Stimulated activated CD4-positive, alpha-beta T cell treated with anti-CD3 and anti-CD28 coated beads, Interleukin-1b, Interleukin-23, amount 100 ng/mL, for 1 hour (primary cell): ENCODE results near the gene ZNF580.

Experiments used
- DNase-seq, 2 donors: peaks; one replicate each; pipeline ENCODE4 v3.0.0-alpha.2; 2020; ENCODE audit warnings: low read depth in 2 of 2

The ZNF580 gene

DNA sequence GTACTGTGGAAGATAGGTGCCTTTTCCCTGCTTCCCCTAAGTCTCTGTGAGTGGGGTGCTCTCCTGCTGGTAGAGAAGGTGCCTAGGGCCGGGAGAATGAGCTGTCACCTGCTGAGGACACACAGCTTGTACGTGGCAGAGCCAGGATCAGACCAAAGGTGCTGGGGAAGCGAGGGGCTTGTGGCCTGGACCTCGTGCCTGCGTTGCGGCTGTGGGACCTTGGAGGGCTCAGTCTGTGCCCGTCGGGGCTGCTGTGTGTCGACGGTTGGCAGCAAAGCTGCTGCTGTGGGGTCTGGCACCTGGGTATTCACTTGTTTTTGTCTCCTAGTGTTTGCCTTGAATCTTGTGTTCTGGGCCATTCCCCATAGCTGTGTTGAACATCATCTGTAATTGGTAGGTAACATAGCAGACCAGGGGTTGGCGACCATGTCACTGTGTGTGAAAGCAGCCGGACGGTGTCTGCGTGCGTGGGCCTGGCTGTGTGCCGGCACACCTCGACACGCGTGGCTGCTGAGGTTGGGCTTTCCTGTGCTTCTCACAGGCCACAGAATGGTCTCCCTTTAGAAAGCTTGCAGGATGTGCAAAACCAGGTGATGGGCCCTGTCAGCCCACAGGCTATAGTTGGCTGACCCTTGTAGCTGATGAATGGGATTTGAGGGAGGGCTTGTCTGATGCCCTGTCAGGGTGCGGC lies 23.2 kb downstream of the ZNF580 start:
- DNase-seq, result no peak

DNA sequence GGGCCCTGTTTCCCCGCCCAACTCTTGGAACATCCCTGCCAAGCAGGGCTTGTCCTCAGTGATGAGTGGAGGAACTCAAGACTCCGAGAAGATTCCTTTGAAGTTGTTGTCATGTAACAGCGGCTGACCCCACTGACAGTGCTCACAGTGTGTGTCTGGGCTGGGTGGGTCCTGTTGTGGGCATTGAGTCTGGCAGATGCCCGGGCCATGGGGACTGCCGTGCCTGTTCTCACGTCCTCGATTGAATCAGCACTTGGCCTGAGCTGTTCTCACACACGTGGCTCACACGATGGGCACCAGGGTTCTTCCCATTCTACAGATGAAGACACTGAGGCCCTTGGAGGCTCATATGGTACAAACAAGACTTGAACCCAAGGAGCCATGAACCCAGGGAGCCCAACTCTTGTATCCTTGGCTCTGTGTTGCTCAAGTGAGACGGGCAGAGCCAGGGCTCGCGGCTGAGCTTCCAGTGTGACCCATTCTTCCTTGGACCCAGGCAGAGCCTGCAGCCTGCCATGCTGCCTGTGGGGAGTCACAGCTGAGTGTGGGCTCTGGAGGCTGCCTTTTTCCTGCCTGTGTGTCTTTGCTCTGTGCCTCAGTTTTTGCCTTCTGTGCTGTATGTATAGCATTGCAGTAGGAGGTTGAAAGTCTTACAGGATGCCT lies 25.7 kb downstream of the ZNF580 start:
- DNase-seq, result no peak

DNA sequence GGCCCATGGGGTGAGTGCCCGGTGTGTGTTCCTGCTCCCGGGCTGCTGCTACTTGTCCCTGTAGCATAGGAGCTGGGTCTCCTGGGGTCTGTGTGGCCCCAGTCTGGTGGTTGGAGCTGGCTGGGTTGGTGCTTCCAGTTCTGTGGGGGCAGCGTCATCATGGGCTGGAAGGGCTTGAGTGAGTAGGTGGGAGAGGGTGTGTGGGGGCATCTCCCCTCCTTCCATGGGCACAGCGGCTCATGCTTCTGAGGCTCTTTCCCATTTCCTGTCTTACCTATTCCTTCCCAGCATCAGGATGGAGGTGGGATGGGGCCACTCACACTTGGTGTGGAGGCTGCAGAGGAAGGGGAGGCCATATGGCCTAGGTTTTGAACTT lies 26.2 kb downstream of the ZNF580 start:
- DNase-seq, result no peak

DNA sequence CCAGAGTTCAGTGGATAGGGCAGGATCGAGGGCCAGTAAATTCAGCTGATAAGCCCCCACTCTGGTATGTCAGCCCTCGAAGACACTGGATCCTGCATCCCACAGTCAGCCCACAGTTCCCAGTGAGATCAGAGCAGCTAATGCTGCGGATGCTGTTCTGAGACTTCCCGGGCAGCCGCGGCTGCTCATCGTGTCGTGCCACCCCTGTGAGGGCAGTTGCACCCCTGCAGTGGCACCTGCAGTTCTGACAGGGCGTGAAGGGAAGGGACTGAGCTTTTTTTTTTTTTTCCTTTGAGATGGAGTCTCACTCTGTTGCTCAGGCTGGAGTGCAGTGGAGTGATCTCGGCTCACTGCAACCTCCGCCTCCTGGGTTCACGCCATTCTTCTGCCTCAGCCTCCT lies 26.7 kb downstream of the ZNF580 start:
- no peak for DNase-seq

DNA sequence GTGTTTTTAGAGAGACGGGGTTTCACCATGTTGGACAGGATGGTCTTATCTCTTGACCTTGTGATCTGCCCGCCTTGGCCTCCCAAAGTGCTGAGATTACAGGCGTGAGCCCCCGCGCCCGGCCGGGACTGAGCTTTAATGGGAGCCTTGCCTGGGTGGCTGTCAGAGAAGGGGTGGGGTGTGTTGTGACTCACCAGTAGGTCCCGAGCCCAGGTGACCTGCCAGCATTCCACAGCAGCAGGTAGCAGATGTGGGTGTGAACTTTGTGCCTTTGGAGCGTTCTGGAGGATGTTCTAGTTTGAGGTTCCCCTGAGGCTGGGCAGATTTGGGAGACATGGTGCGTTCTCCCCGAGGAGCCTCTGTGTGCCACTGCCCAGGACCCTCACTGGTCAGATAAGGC lies 27.2 kb downstream of the ZNF580 start:
- DNase-seq, result no peak

DNA sequence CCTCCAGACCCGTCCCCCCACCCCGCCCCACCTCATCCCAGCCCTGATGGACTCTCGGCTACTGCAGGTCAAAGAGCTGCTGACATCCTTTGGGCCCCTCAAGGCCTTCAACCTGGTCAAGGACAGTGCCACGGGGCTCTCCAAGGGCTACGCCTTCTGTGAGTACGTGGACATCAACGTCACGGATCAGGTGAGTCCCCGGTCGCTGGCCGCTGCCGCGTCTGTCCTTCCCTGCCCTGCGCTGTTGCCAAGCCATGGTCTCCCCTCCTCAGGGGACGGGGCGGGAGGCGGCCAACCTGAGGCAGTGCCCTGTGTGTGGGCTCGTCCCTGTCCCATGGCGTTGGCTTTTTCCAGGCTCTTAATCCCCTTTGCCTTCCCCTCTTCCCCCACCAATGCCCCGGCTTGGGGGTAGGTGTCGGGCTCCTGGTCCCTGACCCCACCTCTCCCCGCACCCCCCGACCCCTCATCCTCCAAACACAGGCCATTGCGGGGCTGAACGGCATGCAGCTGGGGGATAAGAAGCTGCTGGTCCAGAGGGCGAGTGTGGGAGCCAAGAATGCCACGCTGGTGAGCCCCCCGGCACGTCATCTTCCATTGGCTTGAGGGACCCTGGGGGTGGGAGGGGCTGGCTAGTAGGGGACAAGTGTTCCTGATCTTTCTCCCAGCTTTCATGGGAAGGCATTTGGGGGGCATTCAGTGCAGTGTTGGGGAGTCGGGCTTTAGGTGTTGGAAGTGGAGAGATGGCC lies 28.0 kb downstream of the ZNF580 start:
- DNase-seq, result no peak

DNA sequence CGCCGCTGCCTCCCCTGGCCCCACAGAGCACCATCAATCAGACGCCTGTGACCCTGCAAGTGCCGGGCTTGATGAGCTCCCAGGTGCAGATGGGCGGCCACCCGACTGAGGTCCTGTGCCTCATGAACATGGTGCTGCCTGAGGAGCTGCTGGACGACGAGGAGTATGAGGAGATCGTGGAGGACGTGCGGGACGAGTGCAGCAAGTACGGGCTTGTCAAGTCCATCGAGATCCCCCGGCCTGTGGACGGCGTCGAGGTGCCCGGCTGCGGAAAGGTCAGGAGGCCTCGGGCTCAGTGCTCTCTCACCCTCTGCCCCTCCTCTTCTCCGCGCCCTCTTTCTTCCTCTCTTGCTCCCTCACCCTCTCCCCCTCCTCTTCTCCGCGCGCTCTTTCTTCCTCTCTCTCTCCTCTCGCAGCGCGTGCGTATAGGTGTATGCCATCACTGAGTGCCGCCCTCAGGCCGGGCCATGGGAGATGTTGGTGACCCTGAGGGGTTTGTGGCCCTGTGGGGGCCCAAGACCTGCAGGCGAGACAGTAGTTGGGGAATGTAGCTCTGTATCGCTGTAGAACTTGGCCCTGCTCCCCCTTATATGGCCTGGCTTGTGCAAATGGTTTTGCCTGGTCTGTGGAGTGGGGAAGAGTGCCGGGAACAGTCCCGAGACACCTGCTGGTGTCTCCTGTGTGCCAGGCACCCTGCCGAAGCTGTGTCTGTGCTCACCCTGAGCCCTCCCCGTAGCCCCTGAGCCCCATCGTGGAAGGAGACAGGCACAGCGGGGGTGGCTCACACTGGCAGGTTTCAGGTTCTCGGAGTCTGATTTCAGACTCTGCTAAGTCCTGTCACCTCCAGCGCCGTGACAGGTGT lies 28.8 kb downstream of the ZNF580 start:
- DNase-seq, result no peak

DNA sequence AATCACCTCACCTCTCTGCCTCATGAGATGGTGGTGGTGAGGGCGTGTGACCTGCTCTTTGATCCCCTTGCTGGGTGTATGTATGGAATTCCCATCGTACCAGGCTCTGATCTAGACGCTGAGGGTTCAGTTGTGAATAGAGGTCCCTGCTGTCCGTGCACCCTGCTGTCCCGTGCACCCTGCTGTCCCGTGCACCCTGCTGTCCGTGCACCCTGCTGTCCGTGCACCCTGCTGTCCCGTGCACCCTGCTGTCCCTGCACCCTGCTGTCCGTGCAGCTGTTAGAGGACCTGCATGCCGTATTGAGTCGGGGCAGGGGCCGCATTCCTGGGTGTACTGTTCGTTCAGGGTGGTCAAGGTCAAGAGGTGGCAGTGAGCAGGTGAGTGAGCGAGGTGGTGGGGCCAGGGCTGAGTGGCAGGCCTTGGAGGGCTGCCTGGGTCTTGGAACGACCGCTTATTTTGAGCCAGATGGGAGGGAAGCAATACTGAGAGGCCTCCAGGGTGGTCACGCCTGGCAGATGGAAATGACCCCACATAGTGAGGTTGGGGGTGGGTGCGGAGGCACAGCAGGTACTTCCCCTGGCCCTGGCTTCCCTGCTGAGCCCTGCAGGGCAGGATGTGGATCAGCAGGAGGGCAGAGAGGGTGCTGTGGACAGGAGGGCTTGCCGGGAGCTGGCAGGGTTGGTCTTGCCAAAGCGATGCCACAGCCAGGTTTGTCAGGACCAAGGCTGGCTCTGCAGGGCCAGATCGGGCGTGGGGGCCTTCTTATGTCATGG lies 29.7 kb downstream of the ZNF580 start:
- DNase-seq, result no peak

DNA sequence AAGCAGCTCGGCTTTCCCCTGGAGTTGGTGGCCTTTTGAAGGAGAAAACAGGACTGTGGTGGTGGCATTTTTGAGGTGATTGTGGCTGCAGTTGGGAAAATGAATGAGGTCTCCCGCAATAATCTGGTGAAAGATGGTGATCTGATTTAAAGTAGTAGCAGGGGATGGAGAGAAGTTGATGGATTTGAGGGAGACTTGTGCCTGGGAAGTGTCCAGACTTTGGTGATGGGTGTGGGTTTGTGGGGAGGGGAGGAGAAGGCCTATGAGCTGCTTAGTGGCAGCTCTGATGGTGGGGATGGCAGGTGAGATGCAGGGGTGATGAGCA lies 30.2 kb downstream of the ZNF580 start:
- DNase-seq, result no peak

DNA sequence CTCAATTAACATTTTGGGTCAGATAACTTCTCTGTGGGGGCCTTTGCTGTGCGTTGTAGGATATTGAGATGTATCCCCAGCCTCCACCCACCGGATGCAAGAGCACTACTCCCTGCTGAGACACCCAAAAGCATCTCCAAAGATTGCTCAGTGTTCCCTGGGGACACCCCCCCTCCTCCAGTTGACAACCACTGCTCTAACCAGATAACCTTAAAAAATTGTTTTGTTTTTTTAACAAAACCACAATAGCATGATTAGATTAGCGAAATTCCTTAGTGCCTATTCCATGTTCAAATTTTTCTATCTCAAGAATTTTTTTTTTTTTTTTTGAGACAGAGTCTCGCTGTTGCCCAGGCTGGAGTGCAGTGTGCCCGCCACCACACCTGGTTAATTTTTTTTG lies 31.6 kb downstream of the ZNF580 start:
- no peak for DNase-seq

DNA sequence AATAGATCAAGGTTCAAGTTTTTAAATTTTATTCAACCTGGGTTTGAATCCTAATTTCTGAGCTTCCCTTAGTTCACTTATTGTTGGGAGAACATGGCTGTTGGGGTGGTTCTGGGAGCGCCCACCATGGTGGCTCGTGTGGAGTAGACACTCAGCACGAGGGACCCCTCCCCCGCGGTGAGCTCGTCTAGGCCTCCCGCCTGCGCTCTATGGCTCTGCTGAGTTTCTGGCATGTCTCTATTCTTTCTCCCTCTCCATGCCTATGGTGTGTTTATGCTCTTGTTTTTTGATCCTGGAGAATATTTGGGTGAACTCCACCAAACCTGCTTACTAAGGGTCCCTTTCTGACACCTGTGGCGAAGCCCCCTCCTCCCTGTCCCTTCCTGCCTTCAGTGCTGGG lies 32.7 kb downstream of the ZNF580 start:
- no peak for DNase-seq

DNA sequence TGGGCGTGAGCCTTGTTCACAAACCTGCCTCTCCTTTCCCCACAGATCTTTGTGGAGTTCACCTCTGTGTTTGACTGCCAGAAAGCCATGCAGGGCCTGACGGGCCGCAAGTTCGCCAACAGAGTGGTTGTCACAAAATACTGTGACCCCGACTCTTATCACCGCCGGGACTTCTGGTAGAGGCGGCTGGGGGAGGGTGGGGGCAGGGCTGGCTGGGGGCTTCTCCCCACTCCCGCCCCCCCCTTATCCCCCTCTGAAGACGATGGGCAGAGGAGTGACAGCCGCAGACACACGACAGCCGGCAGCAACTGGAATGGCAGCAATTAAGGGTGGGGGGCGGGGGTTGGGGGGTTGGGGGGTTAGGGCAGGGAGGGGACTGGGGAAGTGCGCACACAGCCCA lies 33.1 kb downstream of the ZNF580 start:
- no peak for DNase-seq

DNA sequence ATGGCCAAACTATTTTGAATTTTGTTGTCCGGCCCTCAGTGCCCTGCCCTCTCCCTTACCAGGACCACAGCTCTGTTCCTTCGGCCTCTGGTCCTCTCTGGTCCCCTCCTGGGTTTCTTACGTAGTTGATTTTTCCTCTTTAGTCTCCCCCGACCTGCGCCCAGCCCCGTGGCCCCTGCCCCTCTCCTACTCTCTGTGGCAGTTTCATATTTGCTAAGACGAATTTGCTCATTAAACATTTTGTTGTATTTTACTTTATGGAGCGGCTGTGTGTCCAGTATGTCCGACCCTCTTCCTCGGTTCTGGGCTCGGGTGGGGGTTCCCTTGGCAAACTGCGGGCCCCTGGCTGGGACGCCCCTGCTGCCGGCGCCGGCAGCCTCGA lies 33.6 kb downstream of the ZNF580 start:
- no peak for DNase-seq

DNA sequence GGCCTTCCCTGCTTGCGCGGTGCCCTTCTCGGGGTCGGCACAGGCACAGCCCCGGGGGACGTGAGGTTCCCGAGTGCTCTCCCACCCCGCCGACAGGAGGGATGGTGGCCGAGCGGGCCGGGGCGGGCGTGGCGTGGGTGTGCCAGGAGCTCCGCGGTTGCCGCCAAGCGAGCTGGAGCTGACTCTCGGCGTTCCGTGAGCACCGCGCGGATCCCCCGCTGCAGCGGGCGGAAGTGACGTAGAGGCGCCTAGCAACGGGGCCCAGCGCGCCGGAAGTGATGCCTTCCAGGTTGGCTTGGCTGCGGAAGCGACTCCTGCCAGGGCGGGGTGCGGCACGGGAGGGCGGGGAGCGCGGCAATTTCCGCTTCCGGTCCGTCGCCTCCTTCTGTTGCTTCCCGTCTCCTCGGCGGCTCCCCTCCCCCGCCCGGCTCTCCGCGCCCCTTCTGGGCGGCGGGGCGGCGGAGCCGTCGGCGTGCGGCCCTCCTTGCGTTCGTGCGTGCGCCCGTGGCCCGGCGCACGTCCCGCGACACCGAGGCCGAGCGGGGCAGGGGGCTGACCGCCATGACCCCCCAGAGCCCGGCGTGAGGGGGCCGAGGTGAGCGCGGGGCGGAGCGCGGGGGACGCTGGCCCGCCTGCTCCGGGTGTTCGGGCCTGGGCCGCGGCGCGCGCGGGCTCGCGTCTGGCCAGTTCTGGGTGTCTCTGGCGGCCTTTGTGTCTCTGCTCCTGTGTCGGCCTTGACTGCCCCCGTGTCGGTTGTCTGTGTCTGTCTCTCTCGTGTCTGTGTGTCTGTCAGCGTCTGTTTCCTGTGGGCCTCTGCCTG lies 34.2 kb downstream of the ZNF580 start, which contains the start of gene EPN1:
TSS of gene EPN1 (plus strand) at position 386 of the 820 bp plus-strand sequence. CDS start 3,402 bp downstream, outside the sequence.
- peak; percentile 92 for DNase-seq

DNA sequence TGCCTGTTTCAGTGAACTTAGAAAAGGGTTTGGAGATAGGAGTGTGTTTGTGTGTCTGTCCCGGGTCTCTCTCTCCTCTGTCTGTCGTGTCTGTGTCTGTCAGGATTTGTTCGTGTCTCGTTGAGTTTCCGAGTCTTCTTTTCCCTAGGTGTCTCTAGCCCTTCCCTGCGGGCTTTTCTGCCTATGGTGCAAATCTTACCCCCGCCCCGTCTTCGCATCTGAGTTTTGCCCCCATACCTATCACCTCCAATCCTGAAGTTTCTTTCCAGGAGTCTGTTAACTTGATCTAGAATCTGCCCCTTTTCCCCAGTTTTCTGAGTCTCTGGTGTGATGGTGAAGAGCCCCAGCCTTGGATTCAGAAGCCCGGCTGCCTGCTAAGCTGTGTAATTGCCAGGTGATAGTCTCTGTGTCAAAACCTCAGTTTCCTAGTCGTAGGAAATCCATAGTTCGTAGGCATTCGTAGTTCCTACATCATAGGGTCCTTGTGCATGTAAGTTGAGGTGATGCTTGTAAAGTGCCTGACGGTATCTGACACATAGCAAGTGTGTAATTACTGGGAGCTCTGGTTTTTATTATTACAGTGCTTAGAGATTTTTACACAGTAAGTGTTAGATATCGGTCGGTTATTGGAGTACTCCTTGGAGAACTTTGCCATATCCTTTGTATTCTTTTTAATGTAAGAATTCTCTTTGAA lies 35.0 kb downstream of the ZNF580 start:
- no peak for DNase-seq

DNA sequence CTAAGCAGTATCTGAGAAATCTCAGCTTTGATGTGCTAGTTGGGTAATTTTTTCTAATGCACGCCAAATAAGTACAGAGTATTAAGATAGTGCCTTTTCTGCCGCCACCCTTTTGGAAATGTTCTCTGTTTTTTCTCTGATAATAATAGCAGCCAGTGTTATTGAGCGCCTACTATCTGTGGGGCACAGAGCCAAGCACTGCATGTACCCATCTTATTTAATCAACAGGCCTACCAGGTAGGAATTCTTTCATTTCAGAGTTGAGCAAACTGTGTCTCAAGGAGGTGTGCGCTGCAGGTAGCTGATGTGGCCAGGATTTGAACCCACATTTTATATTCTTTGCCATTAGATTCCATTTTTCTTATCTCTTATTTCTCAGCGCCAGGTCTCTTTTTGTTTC lies 35.6 kb downstream of the ZNF580 start:
- DNase-seq, result no peak

DNA sequence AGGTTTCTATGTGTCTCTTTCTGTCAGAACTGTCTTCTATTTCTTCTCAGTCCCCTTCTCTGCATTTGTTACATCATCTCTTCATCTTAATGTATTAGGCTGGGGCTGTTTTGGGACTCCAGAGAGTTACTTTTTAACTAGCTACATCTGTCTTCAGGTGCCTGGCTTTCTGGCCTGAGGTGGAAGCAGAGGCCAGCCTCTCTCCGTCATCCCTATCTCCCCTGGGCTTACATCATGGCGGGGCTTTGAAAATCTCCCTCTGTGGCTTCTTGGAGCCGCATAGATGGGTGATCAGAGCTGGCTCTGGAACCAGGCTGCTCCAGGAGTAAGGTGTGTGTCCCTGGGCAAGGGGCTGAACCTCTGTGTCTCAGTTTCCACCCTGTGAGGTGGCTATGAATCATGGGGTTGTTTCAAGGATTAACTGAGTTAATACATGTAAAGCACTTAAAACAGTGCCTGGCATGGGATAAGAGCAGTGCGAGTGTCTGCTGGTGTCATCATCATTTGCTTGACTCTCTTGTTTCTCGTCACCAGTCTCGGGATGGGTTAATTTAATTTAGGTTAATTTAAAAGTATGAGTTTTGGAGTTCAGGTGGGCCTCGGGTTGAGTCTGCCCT lies 36.2 kb downstream of the ZNF580 start:
- DNase-seq, result no peak

DNA sequence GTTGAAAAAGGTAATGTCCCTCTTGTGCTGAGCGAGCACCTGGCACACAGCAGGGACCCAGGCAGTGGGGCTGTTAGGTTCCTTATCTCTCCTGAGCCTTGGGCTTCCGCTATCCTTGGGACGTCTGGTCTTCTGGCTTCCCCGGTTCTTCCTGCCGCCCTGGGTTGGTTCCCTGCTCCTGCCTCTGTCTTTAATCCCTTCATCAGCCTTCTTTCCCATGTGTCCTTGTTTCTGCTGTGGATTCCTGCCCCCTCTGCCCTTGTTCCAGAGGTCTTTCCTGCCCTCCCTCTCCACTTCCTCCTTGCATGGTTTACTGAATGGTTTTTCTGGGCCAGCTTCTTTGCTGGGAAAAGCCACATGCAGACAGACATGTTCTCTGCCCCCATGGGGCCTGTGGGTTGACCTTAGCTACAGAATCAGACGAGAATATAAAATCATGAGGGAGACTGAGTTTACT lies 36.8 kb downstream of the ZNF580 start:
- no peak for DNase-seq

DNA sequence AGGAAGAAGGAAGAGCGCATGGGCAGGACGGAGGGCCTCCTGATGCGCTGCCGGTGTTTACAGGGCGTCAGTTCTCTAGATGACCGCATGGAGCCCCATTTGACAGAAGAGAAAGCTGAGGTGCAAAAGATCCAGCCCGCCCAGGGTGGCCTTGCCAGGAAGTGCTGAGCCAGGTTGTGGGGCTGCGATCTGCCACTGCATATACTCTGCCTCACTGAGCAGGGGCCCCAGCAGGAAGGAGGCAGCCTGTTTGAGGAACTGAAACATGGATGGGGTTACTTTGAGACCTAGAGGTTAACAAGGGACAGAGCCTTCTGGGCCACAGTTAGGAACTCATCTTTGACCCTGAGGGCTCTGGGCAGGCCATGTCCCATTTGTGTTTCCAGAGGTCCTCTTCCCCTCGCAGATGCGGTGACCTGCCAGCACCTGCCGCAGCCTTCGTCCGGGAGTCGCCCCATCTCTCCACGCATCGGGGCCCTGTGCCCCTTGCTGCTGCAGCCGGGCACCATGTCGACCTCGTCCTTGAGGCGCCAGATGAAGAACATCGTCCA lies 37.4 kb downstream of the ZNF580 start:
- DNase-seq, result no peak
